ENCODE results near the gene GUCY1A2. TPM values are rescaled to one million over a fixed set of nuclear protein-coding genes. Genes with fewer than 3 reads are reported as not detected.
"Not testable (repeated sequence)": the region's sequence is repeated elsewhere in the genome, so short reads cannot be mapped to it uniquely, and the experiment has no call there.

Gene GUCY1A2
- total RNA-seq, 2 donors from 2014 or later, result 0.77 to 1.2 TPM

- H3K27ac ChIP-seq, result no peak overlapping the region
- no peak overlapping the region for H3K4me3 ChIP-seq
- no peaks in the 10 kb centered on the region for H3K9me3 ChIP-seq
- no peak for DNase-seq
- no peak overlapping the region for H3K9ac ChIP-seq (ENCODE audit: low read depth in 2 of 2, low read length in 2 of 2)
- H3K36me3 ChIP-seq, result no peaks in the 10 kb centered on the region
- no peaks in the 10 kb centered on the region for H3K27me3 ChIP-seq
- TF ChIP-seq, protein P1, sequence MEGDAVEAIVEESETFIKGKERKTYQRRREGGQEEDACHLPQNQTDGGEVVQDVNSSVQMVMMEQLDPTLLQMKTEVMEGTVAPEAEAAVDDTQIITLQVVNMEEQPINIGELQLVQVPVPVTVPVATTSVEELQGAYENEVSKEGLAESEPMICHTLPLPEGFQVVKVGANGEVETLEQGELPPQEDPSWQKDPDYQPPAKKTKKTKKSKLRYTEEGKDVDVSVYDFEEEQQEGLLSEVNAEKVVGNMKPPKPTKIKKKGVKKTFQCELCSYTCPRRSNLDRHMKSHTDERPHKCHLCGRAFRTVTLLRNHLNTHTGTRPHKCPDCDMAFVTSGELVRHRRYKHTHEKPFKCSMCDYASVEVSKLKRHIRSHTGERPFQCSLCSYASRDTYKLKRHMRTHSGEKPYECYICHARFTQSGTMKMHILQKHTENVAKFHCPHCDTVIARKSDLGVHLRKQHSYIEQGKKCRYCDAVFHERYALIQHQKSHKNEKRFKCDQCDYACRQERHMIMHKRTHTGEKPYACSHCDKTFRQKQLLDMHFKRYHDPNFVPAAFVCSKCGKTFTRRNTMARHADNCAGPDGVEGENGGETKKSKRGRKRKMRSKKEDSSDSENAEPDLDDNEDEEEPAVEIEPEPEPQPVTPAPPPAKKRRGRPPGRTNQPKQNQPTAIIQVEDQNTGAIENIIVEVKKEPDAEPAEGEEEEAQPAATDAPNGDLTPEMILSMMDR (IDR thresholded peaks at IDR 0.05), result no peak
- intact Hi-C loops (cut with DNase I), result no loop called here
- no peaks in the 10 kb centered on the region for H3K4me1 ChIP-seq
These were observed 189.3 kb downstream of the GUCY1A2 start for GRCh38 chr11:106828976-106829375.

GRCh38 chr11:106828576-106828975 is 189.7 kb downstream of the GUCY1A2 start:
- H3K27ac ChIP-seq, result no peak overlapping the region
- H3K4me1 ChIP-seq, result no peaks in the 10 kb centered on the region
- H3K36me3 ChIP-seq, result no peaks in the 10 kb centered on the region
- intact Hi-C loops (cut with DNase I), result no loop called here
- H3K4me3 ChIP-seq, result no peak overlapping the region
- no peak for DNase-seq
- no peak overlapping the region for H3K9ac ChIP-seq (ENCODE audit: low read depth in 2 of 2, low read length in 2 of 2)
- no peaks in the 10 kb centered on the region for H3K9me3 ChIP-seq
- no peaks in the 10 kb centered on the region for H3K27me3 ChIP-seq
- TF ChIP-seq, protein P1 (IDR thresholded peaks at IDR 0.05), result no peak

GRCh38 chr11:106827687-106828086 is 190.6 kb downstream of the GUCY1A2 start:
- no peak overlapping the region for H3K4me3 ChIP-seq
- no peaks in the 10 kb centered on the region for H3K4me1 ChIP-seq
- H3K27ac ChIP-seq, result no peak overlapping the region
- H3K27me3 ChIP-seq, result no peaks in the 10 kb centered on the region
- no peaks in the 10 kb centered on the region for H3K9me3 ChIP-seq
- TF ChIP-seq, protein P1 (IDR thresholded peaks at IDR 0.05), result no peak
- no peak overlapping the region for H3K9ac ChIP-seq (ENCODE audit: low read depth in 2 of 2, low read length in 2 of 2)
- intact Hi-C loops (cut with DNase I), result no loop called here
- no peak for DNase-seq
- no peaks in the 10 kb centered on the region for H3K36me3 ChIP-seq

GRCh38 chr11:106826558-106826957 is 191.7 kb downstream of the GUCY1A2 start:
- DNase-seq; H3K9me3 ChIP-seq; H3K36me3 ChIP-seq; H3K9ac ChIP-seq (ENCODE audit: low read depth in 2 of 2, low read length in 2 of 2); H3K4me1 ChIP-seq; H3K27me3 ChIP-seq; intact Hi-C loops (cut with DNase I); H3K4me3 ChIP-seq; H3K27ac ChIP-seq: not testable (repeated sequence)

DNA sequence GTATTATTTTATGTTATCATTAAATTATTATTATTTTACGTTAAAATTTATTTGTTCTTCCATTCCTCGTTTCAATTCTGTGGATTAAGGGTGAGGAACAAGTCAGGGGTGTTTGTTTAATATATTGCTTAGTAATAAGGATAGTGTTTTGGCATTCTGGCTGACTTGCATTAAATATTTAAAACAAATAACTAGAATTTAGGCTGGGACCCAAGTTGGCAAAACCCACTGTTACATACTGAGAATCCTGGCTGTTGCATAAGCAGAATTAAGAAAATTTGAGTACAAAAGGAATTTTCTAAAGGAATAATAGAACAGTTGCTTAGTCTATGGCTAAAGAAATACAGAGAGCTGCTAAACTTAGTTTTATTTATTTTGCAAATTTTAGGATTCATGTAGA is 196.4 kb downstream of the GUCY1A2 start:
- TF ChIP-seq, protein P1 (IDR thresholded peaks at IDR 0.05), result no peak
- Histone ChIP-seq H3K36me3 (no peaks in the 10 kb centered on the region), H3K9ac (ENCODE audit: low read depth in 2 of 2, low read length in 2 of 2) (no peak overlapping the region), H3K27me3 (no peaks in the 10 kb centered on the region), H3K9me3 (no peaks in the 10 kb centered on the region), H3K4me3 (no peak overlapping the region), H3K4me1 (no peaks in the 10 kb centered on the region), H3K27ac (no peak overlapping the region)
- intact Hi-C loops (cut with DNase I), result no loop called here
- no peak for DNase-seq

DNA sequence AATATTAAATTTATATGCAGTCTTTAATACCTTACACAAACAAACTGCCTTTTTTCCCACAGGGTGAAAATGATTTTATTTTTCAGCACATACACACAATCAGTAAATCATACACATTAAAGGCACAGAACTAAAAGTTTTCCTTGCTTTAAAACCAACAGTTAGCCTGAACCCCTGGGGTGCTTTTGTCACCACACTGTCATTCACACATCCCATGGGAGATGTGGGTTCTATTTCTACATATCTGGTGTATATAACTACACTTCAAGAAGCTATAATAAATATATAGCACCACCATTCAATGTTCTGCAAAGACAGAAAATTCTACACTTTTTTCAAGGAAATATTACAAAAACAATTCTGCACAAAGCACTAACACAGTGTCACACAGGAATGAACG is 197.0 kb downstream of the GUCY1A2 start:
- intact Hi-C loops (cut with DNase I), result no loop called here
- H3K27me3 ChIP-seq, result no peaks in the 10 kb centered on the region
- no peak for DNase-seq
- H3K27ac ChIP-seq, result no peak overlapping the region
- H3K4me3 ChIP-seq, result no peak overlapping the region
- H3K36me3 ChIP-seq, result no peaks in the 10 kb centered on the region
- TF ChIP-seq, protein P1 (IDR thresholded peaks at IDR 0.05), result no peak
- H3K4me1 ChIP-seq, result no peaks in the 10 kb centered on the region
- no peaks in the 10 kb centered on the region for H3K9me3 ChIP-seq
- H3K9ac ChIP-seq (ENCODE audit: low read depth in 2 of 2, low read length in 2 of 2), result no peak overlapping the region
